NCI-H2107 treated with DMSO at 0.1 percent for 48 hours (cell line): ENCODE measurements around the gene ZNRF3.
"Not testable (repeated sequence)": the region's sequence is repeated elsewhere in the genome, so short reads cannot be mapped to it uniquely, and the experiment has no call there.

Source experiments
- DNase-seq: peaks from one replicate; lab custom pipeline; 2025; ENCODE audit not compliant: unreplicated experiment; lab: John Stamatoyannopoulos, UW

The ZNRF3 gene

DNA sequence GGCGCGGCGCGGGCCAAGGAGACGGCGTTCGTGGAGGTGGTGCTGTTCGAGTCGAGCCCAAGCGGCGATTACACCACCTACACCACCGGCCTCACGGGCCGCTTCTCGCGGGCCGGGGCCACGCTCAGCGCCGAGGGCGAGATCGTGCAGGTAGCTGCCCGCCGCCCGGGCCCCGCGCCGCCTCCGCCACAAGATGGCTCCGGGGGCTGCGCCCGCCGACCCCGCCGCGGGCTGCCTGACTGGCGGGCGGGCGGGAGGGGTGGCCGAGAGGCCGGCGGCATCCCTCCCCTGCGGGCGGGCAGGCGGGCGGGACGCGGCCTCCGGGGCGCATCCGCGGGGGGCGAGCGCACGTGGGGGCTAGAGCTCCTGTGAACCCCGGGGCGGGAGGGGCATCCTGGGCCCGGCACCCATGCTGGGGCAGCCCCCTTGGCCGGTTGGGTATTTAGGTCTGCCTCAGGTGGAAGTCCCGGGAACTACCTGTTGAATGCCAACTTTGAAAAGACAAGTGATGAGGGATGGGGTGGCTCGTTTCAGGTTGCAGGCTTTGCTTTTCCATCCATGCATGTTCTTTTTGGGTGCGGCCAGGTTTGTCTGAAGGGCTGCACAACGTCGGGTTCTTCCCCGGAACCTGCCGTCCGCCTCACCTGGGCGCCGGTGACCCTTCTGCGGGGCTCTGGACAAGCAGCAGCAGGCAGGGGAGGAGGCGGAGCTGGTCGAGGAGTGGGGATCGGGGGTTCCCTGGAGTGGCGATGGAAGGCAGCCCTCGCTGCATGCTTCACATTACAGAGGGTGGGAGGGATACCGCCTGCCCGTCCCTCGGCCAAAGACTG lies 760 bp downstream of the ZNRF3 start:
- DNase-seq: no peak

DNA sequence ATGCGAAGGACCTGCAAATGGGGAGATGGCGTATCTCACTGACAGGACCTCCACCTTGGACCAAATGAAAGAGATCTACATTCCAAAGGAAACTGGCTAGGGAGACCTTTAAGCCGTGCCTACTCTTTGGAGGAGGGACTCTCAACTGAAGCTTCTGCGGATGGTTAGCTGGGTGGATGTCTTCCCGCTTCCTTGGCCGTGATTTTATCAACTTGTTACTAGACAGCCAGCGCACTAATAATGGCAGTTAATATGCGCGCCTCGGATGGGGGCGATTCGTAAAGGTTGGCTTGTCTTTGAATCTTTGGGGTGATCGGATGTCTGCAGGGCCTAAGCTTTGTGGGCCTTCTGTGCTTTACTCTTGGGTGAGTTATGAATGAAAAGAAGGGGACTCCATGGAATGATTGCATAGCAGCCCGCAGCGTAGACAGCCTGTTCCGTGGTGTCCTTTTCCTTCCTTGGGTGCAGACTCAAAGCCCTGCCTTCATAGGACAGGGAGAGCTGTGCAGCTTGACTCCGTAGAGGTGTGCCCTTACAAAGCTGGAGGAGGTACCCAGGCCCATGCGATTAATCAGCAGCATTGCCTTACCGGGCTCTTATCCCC lies 1.5 kb downstream of the ZNRF3 start:
- no peak for DNase-seq

DNA sequence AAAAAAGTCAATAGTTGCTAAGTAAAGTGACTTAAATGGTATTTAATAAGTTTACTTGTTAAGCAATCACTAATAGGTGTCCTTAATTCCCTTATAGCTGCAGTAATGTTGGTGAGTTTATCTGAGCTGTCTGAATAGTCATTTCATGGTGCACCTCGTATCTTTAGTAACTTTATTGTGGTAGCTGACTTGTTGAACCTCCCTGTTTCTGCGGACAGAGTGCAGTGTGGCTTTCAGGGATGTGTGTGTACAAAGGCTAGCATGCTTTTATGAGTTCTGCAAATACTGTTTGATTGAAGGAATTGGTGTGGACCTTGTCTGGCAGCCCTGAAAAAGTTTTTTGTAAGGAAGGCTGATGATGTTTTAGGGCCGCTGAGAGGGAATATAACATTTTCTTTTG lies 2.6 kb downstream of the ZNRF3 start:
- DNase-seq: no peak

DNA sequence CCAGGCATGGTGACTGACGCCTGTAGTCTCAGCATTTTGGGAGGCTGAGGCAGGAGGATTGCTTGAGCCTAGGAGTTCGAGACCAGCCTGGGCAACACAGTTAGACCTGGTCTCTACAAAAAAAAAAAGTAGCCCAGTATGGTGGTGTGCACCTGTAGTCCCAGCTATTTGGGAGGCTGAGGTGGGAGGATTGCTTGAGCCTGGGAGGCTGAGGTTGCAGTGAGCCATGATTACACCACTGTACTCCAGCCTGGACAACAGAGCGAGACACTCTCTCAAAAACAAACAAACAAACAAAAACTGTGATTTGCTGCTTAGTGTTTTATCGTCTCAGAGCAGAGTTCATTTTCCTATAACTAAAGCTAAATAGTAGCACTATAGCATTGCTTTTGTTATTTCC lies 3.3 kb downstream of the ZNRF3 start:
- not testable (repeated sequence) for DNase-seq

DNA sequence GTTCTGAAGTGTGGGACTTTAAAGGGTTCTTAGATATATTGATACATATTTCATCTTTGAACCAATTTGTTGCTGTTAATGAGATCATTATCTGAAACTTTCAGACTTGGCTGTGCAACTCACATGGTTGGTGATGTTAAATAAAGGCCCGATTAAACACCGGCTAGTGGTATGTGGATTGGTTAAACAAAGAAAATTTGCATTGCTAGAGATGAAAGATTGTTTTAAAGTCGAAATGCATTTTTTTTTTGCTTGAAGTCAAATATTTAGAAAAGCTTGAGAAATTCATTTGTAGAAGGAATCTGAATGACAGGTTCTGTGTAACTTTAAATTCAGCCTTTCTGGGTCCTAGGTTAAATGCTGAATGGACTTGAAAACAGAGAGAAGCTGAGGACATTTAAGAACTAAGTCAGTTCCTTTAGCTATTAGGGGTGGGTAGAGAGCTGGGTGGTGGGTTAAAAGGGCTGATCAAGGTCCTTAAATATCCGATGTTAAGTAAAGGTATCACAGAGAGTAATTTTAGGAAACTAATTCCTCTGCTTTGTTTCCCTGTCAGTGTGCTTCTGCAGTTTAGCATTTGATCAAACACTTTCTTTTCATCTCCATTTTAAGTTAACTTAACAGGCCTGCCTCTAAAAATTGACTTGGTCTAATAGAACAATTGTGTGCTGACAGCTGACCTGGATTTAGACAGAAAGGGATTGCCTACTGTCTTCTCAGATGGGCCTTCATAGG lies 4.5 kb downstream of the ZNRF3 start:
- no peak for DNase-seq

DNA sequence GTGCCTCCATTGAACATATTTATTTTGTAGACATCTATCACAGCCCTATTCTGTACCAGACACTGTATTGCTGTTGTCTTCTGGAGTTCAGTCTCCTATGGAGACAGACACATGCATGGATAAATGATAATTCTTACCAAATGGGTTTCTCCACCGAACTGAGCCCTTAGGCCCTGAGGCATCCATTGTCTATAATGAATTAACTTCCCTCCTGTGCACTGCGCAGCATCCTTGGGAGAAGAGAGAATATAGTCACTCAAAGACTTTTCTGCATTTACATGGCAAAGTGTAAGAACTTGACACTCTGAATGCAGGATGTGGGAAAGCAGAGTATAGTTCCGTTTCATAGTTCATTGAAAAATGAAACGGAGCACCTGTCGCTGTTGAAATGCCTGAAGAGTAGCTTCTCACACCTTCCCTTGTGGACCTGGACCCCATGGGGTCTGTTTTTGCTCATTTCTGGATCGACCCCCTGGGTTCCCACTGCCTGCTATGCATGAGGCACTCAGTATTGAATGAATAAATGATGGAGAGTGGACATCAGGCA lies 6.2 kb downstream of the ZNRF3 start:
- DNase-seq: peak; percentile 15

DNA sequence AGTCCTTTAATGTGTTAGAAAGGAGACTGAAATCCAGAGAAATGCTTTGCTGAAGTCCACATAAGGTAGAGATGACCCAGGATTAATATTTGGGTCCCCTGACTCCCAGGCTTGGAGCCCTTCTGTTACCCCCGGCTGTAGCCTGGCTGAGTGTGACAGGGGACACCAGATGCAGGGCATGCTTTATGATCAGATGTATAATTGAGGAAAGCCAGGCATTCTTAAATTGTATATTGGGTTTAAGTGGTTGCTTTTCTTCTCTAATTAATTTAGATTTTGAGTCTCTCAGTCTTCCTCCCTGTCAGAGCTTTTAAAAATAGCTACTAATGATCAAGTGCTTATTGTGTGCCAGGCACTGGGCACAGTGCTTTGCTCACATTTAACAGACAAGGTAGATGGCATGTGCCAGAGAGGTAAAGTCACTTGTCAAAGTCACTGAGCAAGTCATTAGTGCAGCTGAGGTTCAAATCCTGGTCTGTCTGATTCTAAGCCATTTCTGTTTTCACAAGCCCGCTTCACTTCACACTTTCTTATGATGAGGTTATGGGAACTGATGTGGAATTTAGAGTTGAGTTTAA lies 7.9 kb downstream of the ZNRF3 start:
- DNase-seq: no peak

DNA sequence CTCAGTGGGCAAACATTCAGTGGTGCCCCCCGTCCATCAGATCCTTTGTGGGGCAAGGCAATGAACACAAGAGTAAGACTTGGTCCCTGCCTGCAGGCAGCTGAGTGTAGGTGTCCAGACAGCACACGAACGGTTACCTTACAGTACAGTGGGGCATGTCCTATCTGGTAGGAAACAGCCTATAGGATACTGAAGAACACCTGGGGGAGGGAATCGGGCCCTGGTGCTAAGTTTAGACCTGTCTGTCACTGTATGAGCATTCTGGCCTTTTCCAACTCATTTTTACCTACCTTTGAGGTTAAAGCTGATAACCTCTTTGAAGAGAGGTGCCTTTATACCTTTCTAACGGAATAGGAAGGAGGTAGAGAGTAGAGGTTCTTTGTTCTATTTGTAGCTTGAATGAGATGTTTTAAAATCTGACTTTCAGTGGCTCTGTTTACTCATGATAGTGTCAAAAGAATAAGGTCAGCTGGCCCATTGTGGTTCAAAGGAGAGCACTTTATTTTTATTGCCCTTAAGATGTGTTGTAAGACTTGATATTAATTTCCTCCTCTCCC lies 8.9 kb downstream of the ZNRF3 start:
- peak; percentile 12 for DNase-seq

DNA sequence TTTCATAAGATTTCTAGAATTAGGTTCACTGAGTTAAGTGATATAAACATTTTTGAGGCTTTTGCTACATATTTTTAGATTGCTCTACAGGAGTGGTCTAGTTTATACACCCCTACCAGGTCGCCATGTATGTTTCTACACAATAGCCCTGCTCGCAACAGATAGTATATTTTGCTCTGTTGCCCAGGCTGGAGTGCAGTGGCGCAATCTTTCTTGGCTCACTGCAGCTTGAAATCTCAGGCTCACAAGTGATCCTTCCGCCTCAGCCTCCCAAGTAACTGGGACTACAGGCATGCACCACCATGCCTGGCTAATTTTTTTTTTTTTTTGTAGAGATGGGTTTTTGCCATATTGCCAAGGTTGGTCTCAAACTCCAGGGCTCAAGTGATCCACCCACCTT lies 10.4 kb downstream of the ZNRF3 start:
- no peak for DNase-seq

DNA sequence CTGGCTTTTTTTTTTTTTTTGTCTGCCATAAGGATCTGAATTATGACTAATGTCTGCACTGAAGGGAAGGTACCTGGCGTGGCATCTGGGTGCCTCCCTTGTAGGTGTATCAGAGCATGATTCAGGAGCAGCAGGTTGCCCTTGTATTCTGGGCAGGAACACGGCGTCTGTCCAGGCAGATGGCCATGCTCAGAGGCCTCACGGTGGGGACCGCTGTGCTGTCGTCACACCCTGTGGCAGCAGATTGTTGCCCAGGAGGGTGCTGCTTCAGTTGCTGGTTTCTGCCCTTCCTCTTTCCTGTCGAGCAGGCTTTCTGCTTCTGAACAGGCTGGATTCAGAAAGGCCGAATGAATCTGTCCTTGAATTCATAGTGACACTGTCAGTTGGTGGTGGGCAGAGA lies 11.0 kb downstream of the ZNRF3 start:
- no peak for DNase-seq

DNA sequence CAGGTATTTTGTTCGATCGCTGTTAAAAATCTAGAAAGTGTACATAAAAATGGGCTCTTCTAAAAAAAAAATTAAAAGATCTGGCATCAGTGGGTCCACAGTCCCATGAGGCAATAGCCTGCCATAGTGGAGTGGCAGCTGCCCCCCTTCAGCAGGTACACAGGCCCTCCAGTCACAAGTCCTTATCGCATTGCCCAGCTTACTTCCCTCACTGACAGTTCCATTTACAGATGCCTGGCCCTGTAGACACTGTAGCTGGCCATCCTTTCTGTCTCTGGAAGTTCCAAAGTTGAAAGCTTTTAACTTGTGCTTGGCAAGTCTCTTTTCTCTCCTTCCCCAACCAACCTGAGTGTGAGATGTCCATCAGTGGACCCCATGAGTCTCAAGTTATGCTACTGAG lies 11.4 kb downstream of the ZNRF3 start:
- DNase-seq: no peak

DNA sequence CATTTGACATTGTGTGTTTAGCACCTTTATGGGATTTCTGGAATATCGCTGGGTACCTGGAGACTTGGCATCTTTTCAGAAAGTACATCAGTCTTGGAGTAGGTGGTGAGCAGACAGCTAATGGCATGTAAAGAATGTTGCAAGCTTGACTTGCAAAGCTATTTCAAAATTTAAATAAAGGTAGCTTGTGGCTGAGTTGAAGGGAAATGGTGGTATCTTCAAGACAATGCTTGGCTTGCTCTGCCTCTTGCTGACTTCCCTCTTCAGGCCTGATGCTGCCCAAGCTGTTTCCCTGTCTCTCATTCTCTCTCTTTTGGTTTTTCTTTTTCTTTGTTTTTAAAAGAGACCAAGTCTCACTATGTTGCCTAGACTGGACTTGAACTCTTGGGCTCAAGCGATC lies 13.2 kb downstream of the ZNRF3 start:
- DNase-seq: no peak

DNA sequence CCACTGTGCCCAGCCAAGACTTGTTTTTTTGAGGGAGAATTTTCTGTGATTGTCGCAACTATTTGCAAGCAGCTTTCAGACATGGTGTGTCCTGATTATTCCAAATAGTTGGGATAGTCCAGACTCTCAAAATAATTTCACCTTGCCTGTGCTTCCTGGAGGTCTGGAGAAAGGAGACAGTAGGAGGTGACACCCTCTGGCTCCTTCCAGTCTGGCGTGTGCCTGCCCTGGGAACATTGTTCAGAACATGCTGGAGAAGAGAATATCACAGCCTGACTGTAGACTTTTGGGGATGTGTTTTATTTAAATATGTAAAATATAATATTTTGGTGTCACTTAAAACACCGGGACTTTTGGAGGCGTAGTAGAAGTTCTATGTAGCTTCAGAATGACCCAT lies 14.9 kb downstream of the ZNRF3 start:
- no peak for DNase-seq

DNA sequence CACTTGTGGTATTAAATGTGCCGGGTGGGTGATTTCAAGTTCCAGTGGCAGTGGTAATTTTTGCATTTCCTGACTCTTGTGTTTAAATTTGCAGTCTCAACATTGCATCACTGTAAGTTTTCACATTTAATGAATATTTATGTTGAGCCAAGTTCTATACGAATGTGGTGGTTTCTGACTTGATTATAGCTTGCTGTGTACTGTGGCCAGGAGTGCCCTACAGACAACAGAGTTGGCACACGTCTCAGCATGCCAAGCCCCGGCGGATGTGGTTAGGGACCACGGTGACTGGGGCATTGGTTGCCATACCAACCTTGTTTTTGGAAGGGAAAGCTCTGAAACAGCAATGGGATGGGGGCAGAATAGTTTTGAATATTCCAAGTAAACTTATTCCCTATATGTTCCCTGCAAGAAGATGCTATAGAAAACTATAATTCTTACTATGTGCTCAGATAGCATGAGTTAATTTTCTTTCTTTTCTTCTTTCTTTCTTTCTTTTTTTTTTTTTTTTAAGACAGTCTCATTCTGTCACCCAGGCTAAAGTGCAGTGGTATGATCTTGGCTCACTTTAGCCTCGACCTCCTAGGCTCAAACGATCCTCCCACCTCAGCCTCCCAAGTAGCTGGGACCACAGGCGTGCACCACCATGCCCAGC lies 16.0 kb downstream of the ZNRF3 start:
- DNase-seq: no peak

DNA sequence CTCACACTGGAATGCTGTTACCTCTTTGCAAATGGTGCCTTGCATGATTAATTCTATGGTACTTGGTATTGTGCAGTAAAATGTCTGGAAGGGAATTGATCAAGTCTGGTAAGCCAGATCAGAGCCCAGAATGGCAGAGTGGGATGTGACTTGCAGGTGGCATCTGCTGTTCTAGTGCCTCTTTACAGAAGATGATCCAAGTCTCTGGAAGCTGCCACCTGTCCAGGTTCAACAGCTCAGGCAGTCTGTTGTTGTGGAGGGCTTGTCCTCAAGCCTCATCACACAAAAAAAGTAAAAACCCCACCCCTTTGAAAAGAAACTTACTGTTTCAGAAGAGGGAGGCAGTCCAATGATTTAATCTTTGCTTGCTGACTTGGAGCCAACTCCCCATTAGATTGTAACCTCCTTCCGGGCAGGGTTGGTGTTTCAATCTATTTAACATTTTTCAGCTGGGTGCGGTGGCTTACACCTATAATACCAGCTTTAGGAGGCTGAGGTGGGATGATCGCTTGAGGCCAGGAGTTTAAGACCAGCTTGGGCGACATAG lies 17.1 kb downstream of the ZNRF3 start:
- DNase-seq: no peak

DNA sequence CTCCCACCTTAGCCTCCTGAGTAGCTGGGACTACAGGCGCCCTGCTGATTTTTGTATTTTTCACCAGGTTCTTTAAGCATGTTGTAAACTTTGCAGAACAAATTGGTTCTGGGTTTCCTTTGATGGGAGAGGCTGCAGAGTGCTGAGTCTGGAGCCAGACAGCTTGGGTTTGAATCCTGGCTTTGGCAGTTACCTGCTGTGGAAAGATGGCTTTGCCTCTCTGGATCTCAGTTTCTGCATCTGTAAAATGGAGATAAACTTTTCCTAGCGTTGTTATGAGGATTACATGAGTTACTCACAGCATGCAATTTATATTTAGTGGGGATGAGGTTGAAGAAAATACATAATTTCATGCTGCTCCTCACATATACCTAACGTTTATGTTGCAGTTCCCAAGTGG lies 19.1 kb downstream of the ZNRF3 start:
- DNase-seq: no peak

DNA sequence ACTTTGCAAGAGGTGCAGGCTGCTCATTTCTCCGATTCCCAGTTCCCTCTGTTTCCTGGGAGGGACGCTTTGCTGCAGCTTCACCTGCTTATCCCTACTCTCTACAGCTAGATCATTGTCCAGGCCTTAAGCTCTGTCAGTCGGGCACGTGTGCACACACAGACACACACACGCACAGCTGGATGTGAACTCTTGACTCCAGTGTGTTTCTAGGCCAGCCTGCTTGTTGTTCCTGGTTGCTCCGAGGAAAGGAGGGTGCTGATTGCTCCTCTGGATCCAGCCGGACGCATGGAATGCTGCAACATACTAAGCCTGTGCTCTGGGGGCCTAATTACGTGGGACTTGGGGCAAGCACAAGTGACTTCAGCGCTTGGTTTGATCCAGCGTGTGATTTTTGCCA lies 19.7 kb downstream of the ZNRF3 start:
- DNase-seq: no peak

DNA sequence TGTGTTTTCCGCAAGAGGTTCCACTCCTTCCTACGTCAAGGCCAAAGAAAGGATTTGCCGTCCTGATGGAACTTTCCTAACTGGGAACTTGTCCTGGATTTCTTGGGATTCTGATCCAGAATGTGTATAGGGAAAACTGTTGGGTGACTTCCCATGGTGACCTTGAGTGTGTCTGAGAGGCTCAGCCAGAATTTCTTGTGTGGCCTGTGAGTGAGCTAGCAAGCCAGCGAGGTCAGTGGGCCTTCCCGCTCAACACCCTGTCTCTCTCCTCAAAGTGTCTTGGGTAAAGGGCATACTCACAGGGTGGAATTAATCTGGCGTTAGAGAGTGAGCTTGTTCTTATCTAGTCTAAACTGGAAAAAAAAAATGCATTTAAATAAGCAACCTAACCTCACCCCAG lies 20.4 kb downstream of the ZNRF3 start:
- no peak for DNase-seq

DNA sequence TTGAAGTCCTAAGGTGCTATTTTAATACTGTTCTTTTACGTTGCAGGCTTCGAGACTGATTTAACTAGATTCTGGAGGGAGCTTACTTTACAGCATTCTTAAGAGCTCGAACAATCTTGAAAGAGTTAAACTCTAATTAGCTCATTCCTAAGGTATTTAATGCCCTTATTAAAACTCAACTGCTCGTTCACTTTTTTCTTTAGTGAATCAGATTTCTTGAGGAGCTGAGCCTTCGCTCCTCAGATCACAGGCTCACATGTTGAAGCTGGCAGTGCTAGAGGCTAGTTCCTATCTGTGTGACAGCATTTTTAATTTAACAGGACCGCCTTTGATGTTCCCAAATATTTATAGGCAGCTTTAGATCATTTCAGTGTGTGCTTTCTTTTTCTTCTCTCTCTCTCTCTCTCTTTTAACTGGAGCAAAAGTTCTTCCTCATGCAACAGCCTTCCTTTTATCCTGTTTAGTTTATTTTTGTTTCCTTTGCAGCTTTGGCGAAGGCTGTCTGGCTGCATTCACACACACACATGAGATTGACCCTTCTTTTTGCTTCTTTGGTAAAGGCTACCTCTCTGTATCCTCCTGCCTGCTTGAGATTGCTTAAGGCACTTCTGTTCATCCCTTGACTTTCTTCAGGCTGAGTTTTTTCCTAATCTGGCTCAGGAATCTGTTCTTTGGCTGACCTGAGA lies 21.0 kb downstream of the ZNRF3 start:
- DNase-seq: no peak
